ENCODE results near the gene NREP.
A peak's percentile ranks its signal among the peaks of the same experiment; 100 is the strongest.

The NREP gene

GRCh38 chr5:111756581-111757354 lies at the start of gene NREP:
Gene NREP (minus strand): TSS chr5:111757194. CDS start chr5:111755772, 1,422 bp downstream.
- DNase-seq = peak; percentile 73

GRCh38 chr5:111806753-111807152 lies 49.8 kb upstream of the NREP start:
- DNase-seq = no peak

GRCh38 chr5:111806156-111806555 lies 49.2 kb upstream of the NREP start:
- DNase-seq = no peak

GRCh38 chr5:111805071-111805470 lies 48.1 kb upstream of the NREP start:
- DNase-seq = no peak

- DNase-seq = no peak
These were observed 43.4 kb upstream of the NREP start for GRCh38 chr5:111800351-111800750.

GRCh38 chr5:111795142-111795541 lies 38.1 kb upstream of the NREP start:
- DNase-seq = no peak

- no peak for DNase-seq
These were observed 35.6 kb upstream of the NREP start for GRCh38 chr5:111792471-111793058.

GRCh38 chr5:111790295-111790694 lies 33.3 kb upstream of the NREP start:
- DNase-seq = no peak

GRCh38 chr5:111787006-111787405 lies 30.0 kb upstream of the NREP start:
- no peak for DNase-seq

GRCh38 chr5:111784491-111785181 lies 27.6 kb upstream of the NREP start:
- no peak for DNase-seq

- DNase-seq = no peak
These were observed 26.5 kb upstream of the NREP start for GRCh38 chr5:111783537-111783936.

GRCh38 chr5:111782216-111782615 lies 25.2 kb upstream of the NREP start:
- no peak for DNase-seq

- DNase-seq = no peak
These were observed 24.2 kb upstream of the NREP start for GRCh38 chr5:111781200-111781599.

- peak; percentile 48 for DNase-seq
These were observed 22.9 kb upstream of the NREP start for GRCh38 chr5:111779922-111780292.

GRCh38 chr5:111779260-111779921 lies 22.4 kb upstream of the NREP start:
- no peak for DNase-seq

- DNase-seq = no peak
These were observed 20.2 kb upstream of the NREP start for GRCh38 chr5:111776913-111777781.

- DNase-seq = no peak
These were observed 18.2 kb upstream of the NREP start for GRCh38 chr5:111775224-111775623.

- DNase-seq = no peak
These were observed 17.5 kb upstream of the NREP start for GRCh38 chr5:111774525-111774924.

GRCh38 chr5:111772456-111773122 lies 15.6 kb upstream of the NREP start:
- DNase-seq = peak; percentile 0

- DNase-seq = no peak
These were observed 12.5 kb upstream of the NREP start for GRCh38 chr5:111769541-111769940.

- DNase-seq = no peak
These were observed 8.9 kb upstream of the NREP start for GRCh38 chr5:111765613-111766571.

Measured in NCI-H2227 treated with DMSO at 0.1 percent for 48 hours (cell line).